ENCODE data around the gene TSBP1. TPM values are rescaled to one million over a fixed set of nuclear protein-coding genes. Genes with fewer than 3 reads are reported as not detected.

TSBP1 gene
- total RNA-seq, 2 experiments from 2014 or later, result not detected

DNA sequence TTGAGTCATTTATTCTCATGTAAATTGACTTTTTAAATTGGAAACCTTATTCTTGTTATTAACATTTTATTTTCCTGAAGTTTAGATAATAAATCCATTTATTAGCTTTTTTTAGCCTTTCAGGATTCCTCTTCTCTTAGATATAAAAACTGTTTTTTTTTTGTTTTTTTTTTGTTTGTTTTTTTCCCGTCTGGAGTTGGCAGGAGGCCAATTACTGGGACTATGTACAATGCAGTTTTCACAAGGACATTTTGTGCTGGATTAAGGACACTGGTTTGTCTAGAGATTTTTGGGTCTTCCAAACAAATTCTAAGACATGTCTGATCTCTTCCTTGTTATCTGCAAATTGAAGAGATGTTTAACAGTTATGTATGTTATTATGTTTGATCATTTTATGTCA is 34.0 kb upstream of the TSBP1 start:
- Mint-ChIP-seq H3K27ac (no peak overlapping the region), H3K9me3 (no peaks in the 10 kb centered on the region), H3K36me3 (ENCODE audit: low read depth) (no peaks in the 10 kb centered on the region), H3K4me3 (no peak overlapping the region), H3K27me3 (peaks cover 32% of the 10 kb centered on the region), H3K4me1 (ENCODE audit: low read depth) (no peaks in the 10 kb centered on the region)
- CTCF ChIA-PET, result interaction anchor here (1.1 to 7.4 kb wide), 4 partner anchors 9 to 382 kb away, joined by 3 to 60 read pairs (median 5); no protein-coding TSS in a partner anchor
- POLR2A ChIA-PET, result interaction anchor here (0.7 kb wide), 1 partner anchor 473 kb away, joined by 3 read pairs; no protein-coding TSS in a partner anchor
- DNase-seq, result no peak
- TF ChIP-seq, protein P1, sequence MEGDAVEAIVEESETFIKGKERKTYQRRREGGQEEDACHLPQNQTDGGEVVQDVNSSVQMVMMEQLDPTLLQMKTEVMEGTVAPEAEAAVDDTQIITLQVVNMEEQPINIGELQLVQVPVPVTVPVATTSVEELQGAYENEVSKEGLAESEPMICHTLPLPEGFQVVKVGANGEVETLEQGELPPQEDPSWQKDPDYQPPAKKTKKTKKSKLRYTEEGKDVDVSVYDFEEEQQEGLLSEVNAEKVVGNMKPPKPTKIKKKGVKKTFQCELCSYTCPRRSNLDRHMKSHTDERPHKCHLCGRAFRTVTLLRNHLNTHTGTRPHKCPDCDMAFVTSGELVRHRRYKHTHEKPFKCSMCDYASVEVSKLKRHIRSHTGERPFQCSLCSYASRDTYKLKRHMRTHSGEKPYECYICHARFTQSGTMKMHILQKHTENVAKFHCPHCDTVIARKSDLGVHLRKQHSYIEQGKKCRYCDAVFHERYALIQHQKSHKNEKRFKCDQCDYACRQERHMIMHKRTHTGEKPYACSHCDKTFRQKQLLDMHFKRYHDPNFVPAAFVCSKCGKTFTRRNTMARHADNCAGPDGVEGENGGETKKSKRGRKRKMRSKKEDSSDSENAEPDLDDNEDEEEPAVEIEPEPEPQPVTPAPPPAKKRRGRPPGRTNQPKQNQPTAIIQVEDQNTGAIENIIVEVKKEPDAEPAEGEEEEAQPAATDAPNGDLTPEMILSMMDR (IDR thresholded peaks at IDR 0.05), result no peak
- no peak for ATAC-seq
- intact Hi-C loops (cut with micrococcal nuclease), result no loop called here

DNA sequence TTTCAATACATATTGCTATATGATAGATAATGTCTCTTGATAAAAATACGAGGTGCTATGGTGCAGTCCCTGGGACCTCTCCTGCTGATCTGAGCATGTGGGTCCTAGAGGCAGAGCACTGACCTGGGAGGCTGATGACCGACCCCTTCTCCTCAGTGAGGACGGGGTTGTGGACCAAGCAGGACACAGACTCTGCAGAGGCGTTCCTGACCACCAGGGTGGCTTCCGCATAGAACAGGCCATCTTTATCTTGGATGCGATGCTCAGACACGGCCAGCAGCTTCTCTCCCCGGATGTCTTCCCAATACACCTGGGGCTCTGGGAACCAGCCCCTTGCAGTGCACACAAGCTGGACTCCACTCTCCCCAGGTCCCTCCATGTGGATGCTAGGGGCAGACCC is 31.1 kb upstream of the TSBP1 start:
- Mint-ChIP-seq H3K4me3 (no peak overlapping the region), H3K27me3 (peaks cover 34% of the 10 kb centered on the region)

DNA sequence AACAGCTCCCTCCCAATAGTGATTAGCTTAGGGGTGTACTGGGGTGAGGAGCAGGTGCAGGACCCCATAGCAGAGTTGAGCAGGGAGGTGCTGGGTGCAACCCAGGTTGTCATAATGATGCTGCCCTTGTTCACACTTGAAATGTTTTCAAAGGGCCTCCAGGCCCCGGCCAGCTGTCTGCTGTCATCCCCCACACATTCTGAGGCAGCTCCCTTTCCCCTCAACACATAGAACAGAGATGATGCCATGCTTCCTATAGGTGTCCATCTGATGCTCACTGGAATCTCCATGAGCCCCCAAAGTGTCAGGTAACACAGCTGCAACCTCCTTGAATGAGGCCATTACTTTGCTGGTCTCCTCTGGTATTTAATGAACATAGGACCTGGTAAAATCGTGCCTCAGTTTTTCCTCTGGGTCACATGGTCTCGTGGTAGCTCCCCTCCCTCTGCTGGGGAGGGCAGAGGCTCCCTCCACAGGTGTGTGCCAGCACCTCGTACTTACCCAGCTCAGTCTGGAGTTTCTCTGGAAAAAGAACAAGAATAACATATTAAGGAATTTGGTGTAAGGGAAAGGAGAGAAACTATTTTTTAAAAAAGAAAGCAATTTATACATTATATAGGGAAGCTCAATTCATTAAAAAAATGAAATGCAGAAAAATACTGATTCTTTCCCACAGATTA is 29.7 kb upstream of the TSBP1 start:
- Mint-ChIP-seq H3K27ac (no peak overlapping the region), H3K27me3 (peaks cover 30% of the 10 kb centered on the region), H3K4me3 (no peak overlapping the region), H3K9me3 (no peaks in the 10 kb centered on the region), H3K4me1 (ENCODE audit: low read depth) (peaks cover 4% of the 10 kb centered on the region), H3K36me3 (ENCODE audit: low read depth) (no peaks in the 10 kb centered on the region)
- DNase-seq, result peak; percentile 16
- intact Hi-C loops (cut with micrococcal nuclease), result no loop called here
- ChIA-PET CTCF (interaction anchor here (1.7 to 7.4 kb wide), 2 partner anchors 13 to 156 kb away, joined by 6 to 60 read pairs; no protein-coding TSS in a partner anchor), POLR2A (no interaction called here)
- ATAC-seq, result no peak
- TF ChIP-seq, protein P1 (IDR thresholded peaks at IDR 0.05), result no peak

More for the DNA sequence above, 31.1 kb upstream of the TSBP1 start:
- ATAC-seq, result no peak
- POLR2A ChIA-PET, result no interaction called here
- H3K27ac Mint-ChIP-seq, result no peak overlapping the region
- H3K36me3 Mint-ChIP-seq (ENCODE audit: low read depth), result no peaks in the 10 kb centered on the region
- no peaks in the 10 kb centered on the region for H3K4me1 Mint-ChIP-seq (ENCODE audit: low read depth)
- no peaks in the 10 kb centered on the region for H3K9me3 Mint-ChIP-seq
- CTCF ChIA-PET, result interaction anchor here (7.4 kb wide), 1 partner anchor 12 kb away, joined by 60 read pairs; no protein-coding TSS in a partner anchor
- DNase-seq, result no peak
- intact Hi-C loops (cut with micrococcal nuclease), result no loop called here
- TF ChIP-seq, protein P1 (IDR thresholded peaks at IDR 0.05), result no peak

DNA sequence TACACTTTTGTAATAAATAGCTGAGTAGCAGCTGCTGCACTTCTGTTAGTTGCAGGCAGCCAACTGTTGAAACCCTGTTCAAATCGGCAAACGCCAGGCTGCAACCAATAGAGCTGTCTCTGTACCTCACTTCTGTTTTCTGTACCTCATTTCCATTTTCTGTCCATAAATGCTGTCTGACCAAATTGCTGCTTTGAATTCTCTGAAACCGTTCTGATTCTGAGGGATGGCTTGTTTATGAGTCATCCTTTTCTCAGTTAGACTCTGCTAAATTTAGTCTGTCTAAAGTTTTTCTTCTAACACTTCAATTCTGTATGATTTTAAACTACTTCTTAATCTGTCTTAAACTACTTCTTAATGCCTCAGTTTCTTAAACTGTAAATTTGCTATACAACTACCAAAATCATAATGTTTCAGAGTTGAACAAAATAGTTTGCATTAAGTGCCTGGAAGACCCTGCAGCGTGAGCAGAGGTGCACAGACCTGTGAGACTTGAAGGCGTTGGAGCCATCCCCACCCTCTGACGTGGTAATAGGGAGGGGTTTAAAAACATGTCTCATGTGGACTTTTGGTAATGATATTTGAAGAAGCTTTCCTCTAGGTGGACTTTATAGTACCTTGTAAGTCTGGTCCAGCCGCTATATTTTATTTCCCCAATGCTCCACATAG is 25.7 kb upstream of the TSBP1 start:
- ChIA-PET POLR2A (interaction anchor here (1.4 kb wide), 1 partner anchor 126 kb away, joined by 4 read pairs; no protein-coding TSS in a partner anchor), CTCF (interaction anchor here (0.8 kb wide), 1 partner anchor 16 kb away, joined by 3 read pairs; no protein-coding TSS in a partner anchor)
- Mint-ChIP-seq H3K4me1 (ENCODE audit: low read depth) (peaks cover 4% of the 10 kb centered on the region), H3K4me3 (no peak overlapping the region), H3K9me3 (no peaks in the 10 kb centered on the region), H3K27ac (no peak overlapping the region), H3K27me3 (peaks cover 27% of the 10 kb centered on the region), H3K36me3 (ENCODE audit: low read depth) (no peaks in the 10 kb centered on the region)
- DNase-seq (no peak), ATAC-seq (peak; percentile 53)
- intact Hi-C loops (cut with micrococcal nuclease), result loop anchor here (10.0 kb wide), 1 partner anchor 153 kb away; no protein-coding TSS in a partner anchor
- TF ChIP-seq, protein P1 (IDR thresholded peaks at IDR 0.05), result no peak

DNA sequence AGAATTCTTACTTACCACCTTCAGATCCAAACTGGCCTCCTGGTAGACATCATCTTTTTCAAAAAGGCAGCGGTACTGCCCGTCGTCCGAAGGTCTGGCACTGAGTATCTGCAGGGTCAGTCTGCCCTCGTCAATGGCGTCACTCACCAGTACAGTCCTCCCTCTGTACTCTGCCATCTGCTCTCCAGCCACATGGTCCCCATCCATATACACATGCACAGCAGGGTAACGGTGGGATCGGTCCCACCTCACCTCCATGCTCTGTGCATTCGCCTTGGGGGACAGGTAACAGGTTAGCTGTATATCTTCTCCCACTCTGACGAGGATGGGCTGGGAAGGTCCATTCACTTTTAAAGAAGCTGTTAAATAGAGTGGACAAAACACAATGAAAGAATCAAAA is 24.3 kb upstream of the TSBP1 start:
- TF ChIP-seq, protein P1 (IDR thresholded peaks at IDR 0.05), result no peak
- Mint-ChIP-seq H3K9me3 (no peaks in the 10 kb centered on the region), H3K4me1 (ENCODE audit: low read depth) (peaks cover 4% of the 10 kb centered on the region), H3K27ac (no peak overlapping the region), H3K36me3 (ENCODE audit: low read depth) (no peaks in the 10 kb centered on the region), H3K27me3 (peaks cover 27% of the 10 kb centered on the region), H3K4me3 (no peak overlapping the region)
- intact Hi-C loops (cut with micrococcal nuclease), result loop anchor here (10.0 kb wide), 1 partner anchor 151 kb away; no protein-coding TSS in a partner anchor
- ChIA-PET POLR2A (no interaction called here), CTCF (interaction anchor here (1.0 kb wide), 1 partner anchor 17 kb away, joined by 7 read pairs; no protein-coding TSS in a partner anchor)
- DNase-seq (no peak), ATAC-seq (no peak)

Data from activated CD8-positive, alpha-beta T cell treated with anti-CD3 and anti-CD28 coated beads for 36 hours (primary cell).